GM12891 (cell line): ENCODE measurements around the gene ARL4D.

Source experiments
- POLR2A ChIP-seq: IDR thresholded peaks from 2 replicates; pipeline ENCODE4 v1.6.1; 2011; ENCODE audit warnings: low read depth, low read length, control low read depth
- POLR2AphosphoS5 ChIP-seq: IDR thresholded peaks from 2 replicates; pipeline ENCODE4 v1.6.1; 2011; ENCODE audit warnings: low read depth, low read length, control low read depth

GRCh38 chr17:43378766-43379165 is 20.0 kb upstream of the ARL4D start:
- no peak for TF ChIP-seq POLR2AphosphoS5
- no peak for TF ChIP-seq POLR2A
